ENCODE measurements around the gene ZFR. TPM values are rescaled to one million over a fixed set of nuclear protein-coding genes. Genes with fewer than 3 reads are reported as not detected.
"Not testable (repeated sequence)": the region's sequence is repeated elsewhere in the genome, so short reads cannot be mapped to it uniquely, and the experiment has no call there.

The ZFR gene
- total RNA-seq, 1 donor from 2014 or later, result 73.0 TPM

- DNase-seq (ENCODE audit: low read depth), result no peak
- TF ChIP-seq CTCF (IDR thresholded peaks at IDR 0.05; ENCODE audit: insufficient read depth, low read length, poor library complexity, severe bottlenecking), result no peak
- no peaks in the 10 kb centered on the region for H3K36me3 ChIP-seq (ENCODE audit: control insufficient read depth, insufficient read depth, low read length)
Measured at GRCh38 chr5:32443145-32443540, 1.4 kb downstream of the ZFR start.

GRCh38 chr5:32439086-32439642 is 5.4 kb downstream of the ZFR start:
- no peak for TF ChIP-seq CTCF (IDR thresholded peaks at IDR 0.05; ENCODE audit: insufficient read depth, low read length, poor library complexity, severe bottlenecking)
- DNase-seq (ENCODE audit: low read depth), result no peak
- Histone ChIP-seq H3K36me3 (ENCODE audit: control insufficient read depth, insufficient read depth, low read length) (no peaks in the 10 kb centered on the region), H3K27me3 (ENCODE audit: control insufficient read depth, insufficient read depth, low read length) (no peaks in the 10 kb centered on the region), H3K4me3 (ENCODE audit: low read depth, low read length) (no peak overlapping the region)

More at GRCh38 chr5:32443145-32443540, 1.4 kb downstream of the ZFR start:
- Histone ChIP-seq H3K27me3 (ENCODE audit: control insufficient read depth, insufficient read depth, low read length) (no peaks in the 10 kb centered on the region), H3K4me3 (ENCODE audit: low read depth, low read length) (peak overlapping the region; percentile 70)

- no peaks in the 10 kb centered on the region for H3K36me3 ChIP-seq (ENCODE audit: control insufficient read depth, insufficient read depth, low read length)
- TF ChIP-seq CTCF (IDR thresholded peaks at IDR 0.05; ENCODE audit: insufficient read depth, low read length, poor library complexity, severe bottlenecking), result no peak
- no peaks in the 10 kb centered on the region for H3K27me3 ChIP-seq (ENCODE audit: control insufficient read depth, insufficient read depth, low read length)
- no peak for DNase-seq (ENCODE audit: low read depth)
- no peak overlapping the region for H3K4me3 ChIP-seq (ENCODE audit: low read depth, low read length)
Measured at GRCh38 chr5:32436553-32437242, 7.8 kb downstream of the ZFR start.

GRCh38 chr5:32435383-32435782 is 9.2 kb downstream of the ZFR start:
- Histone ChIP-seq H3K27me3 (ENCODE audit: control insufficient read depth, insufficient read depth, low read length) (no peaks in the 10 kb centered on the region), H3K4me3 (ENCODE audit: low read depth, low read length) (no peak overlapping the region), H3K36me3 (ENCODE audit: control insufficient read depth, insufficient read depth, low read length) (no peaks in the 10 kb centered on the region)
- TF ChIP-seq CTCF (IDR thresholded peaks at IDR 0.05; ENCODE audit: insufficient read depth, low read length, poor library complexity, severe bottlenecking), result no peak
- no peak for DNase-seq (ENCODE audit: low read depth)

- TF ChIP-seq CTCF (IDR thresholded peaks at IDR 0.05; ENCODE audit: insufficient read depth, low read length, poor library complexity, severe bottlenecking), result no peak
- no peaks in the 10 kb centered on the region for H3K36me3 ChIP-seq (ENCODE audit: control insufficient read depth, insufficient read depth, low read length)
- DNase-seq (ENCODE audit: low read depth), result no peak
Measured at GRCh38 chr5:32434221-32434620, 10.3 kb downstream of the ZFR start.

GRCh38 chr5:32432633-32433032 is 11.9 kb downstream of the ZFR start:
- TF ChIP-seq CTCF (IDR thresholded peaks at IDR 0.05; ENCODE audit: insufficient read depth, low read length, poor library complexity, severe bottlenecking), result no peak
- Histone ChIP-seq H3K4me3 (ENCODE audit: low read depth, low read length) (no peak overlapping the region), H3K36me3 (ENCODE audit: control insufficient read depth, insufficient read depth, low read length) (no peaks in the 10 kb centered on the region), H3K27me3 (ENCODE audit: control insufficient read depth, insufficient read depth, low read length) (no peaks in the 10 kb centered on the region)
- no peak for DNase-seq (ENCODE audit: low read depth)

More at GRCh38 chr5:32434221-32434620, 10.3 kb downstream of the ZFR start:
- Histone ChIP-seq H3K4me3 (ENCODE audit: low read depth, low read length) (no peak overlapping the region), H3K27me3 (ENCODE audit: control insufficient read depth, insufficient read depth, low read length) (no peaks in the 10 kb centered on the region)

- H3K27me3 ChIP-seq (ENCODE audit: control insufficient read depth, insufficient read depth, low read length); H3K4me3 ChIP-seq (ENCODE audit: low read depth, low read length); H3K36me3 ChIP-seq (ENCODE audit: control insufficient read depth, insufficient read depth, low read length); DNase-seq (ENCODE audit: low read depth): not testable (repeated sequence)
Measured at GRCh38 chr5:32430825-32431224, 13.7 kb downstream of the ZFR start.
